Measurements from ENCODE around the gene AGBL3.
"Not testable (repeated sequence)": the region's sequence is repeated elsewhere in the genome, so short reads cannot be mapped to it uniquely, and the experiment has no call there.

The AGBL3 gene

GRCh38 chr7:135114622-135115021 lies 128.3 kb downstream of the AGBL3 start:
- H3K27me3 ChIP-seq (ENCODE audit: control insufficient read depth in 1 of 2, insufficient read depth in 2 of 2, low read length in 2 of 2) = no peaks in the 10 kb centered on the region
- H3K27ac ChIP-seq (ENCODE audit: low read depth, low read length) = no peak overlapping the region
- H3K9ac ChIP-seq (ENCODE audit: low read length) = no peak overlapping the region
- no peaks in the 10 kb centered on the region for H3K4me1 ChIP-seq (ENCODE audit: insufficient read depth, low read length)
- no peaks in the 10 kb centered on the region for H3K36me3 ChIP-seq (ENCODE audit: insufficient read depth, low read length)
- no peak overlapping the region for H3K4me3 ChIP-seq (ENCODE audit: low read depth in 1 of 2, low read length in 2 of 2)
- no peaks in the 10 kb centered on the region for H3K9me3 ChIP-seq (ENCODE audit: low read length)

GRCh38 chr7:135117096-135117495 lies 130.8 kb downstream of the AGBL3 start:
- no peak overlapping the region for H3K4me3 ChIP-seq (ENCODE audit: low read depth in 1 of 2, low read length in 2 of 2)
- H3K9me3 ChIP-seq (ENCODE audit: low read length) = no peaks in the 10 kb centered on the region
- H3K4me1 ChIP-seq (ENCODE audit: insufficient read depth, low read length) = no peaks in the 10 kb centered on the region
- no peaks in the 10 kb centered on the region for H3K27me3 ChIP-seq (ENCODE audit: control insufficient read depth in 1 of 2, insufficient read depth in 2 of 2, low read length in 2 of 2)
- no peak overlapping the region for H3K9ac ChIP-seq (ENCODE audit: low read length)
- no peaks in the 10 kb centered on the region for H3K36me3 ChIP-seq (ENCODE audit: insufficient read depth, low read length)
- H3K27ac ChIP-seq (ENCODE audit: low read depth, low read length) = no peak overlapping the region

- H3K9me3 ChIP-seq (ENCODE audit: low read length) = no peaks in the 10 kb centered on the region
- no peak overlapping the region for H3K27ac ChIP-seq (ENCODE audit: low read depth, low read length)
- no peaks in the 10 kb centered on the region for H3K4me1 ChIP-seq (ENCODE audit: insufficient read depth, low read length)
Measured at GRCh38 chr7:135121868-135122267, 135.6 kb downstream of the AGBL3 start.

GRCh38 chr7:135124631-135125030 lies 138.3 kb downstream of the AGBL3 start:
- not testable (repeated sequence) for H3K36me3 ChIP-seq (ENCODE audit: insufficient read depth, low read length); H3K27me3 ChIP-seq (ENCODE audit: control insufficient read depth in 1 of 2, insufficient read depth in 2 of 2, low read length in 2 of 2); H3K4me3 ChIP-seq (ENCODE audit: low read depth in 1 of 2, low read length in 2 of 2); H3K9ac ChIP-seq (ENCODE audit: low read length); H3K4me1 ChIP-seq (ENCODE audit: insufficient read depth, low read length); H3K27ac ChIP-seq (ENCODE audit: low read depth, low read length); H3K9me3 ChIP-seq (ENCODE audit: low read length)

More at GRCh38 chr7:135121868-135122267, 135.6 kb downstream of the AGBL3 start:
- H3K9ac ChIP-seq (ENCODE audit: low read length) = no peak overlapping the region
- H3K36me3 ChIP-seq (ENCODE audit: insufficient read depth, low read length) = no peaks in the 10 kb centered on the region
- no peak overlapping the region for H3K4me3 ChIP-seq (ENCODE audit: low read depth in 1 of 2, low read length in 2 of 2)
- H3K27me3 ChIP-seq (ENCODE audit: control insufficient read depth in 1 of 2, insufficient read depth in 2 of 2, low read length in 2 of 2) = no peaks in the 10 kb centered on the region

GRCh38 chr7:135128931-135129330 lies 142.6 kb downstream of the AGBL3 start:
- no peaks in the 10 kb centered on the region for H3K9me3 ChIP-seq (ENCODE audit: low read length)
- no peak overlapping the region for H3K27ac ChIP-seq (ENCODE audit: low read depth, low read length)
- no peaks in the 10 kb centered on the region for H3K36me3 ChIP-seq (ENCODE audit: insufficient read depth, low read length)
- no peak overlapping the region for H3K4me3 ChIP-seq (ENCODE audit: low read depth in 1 of 2, low read length in 2 of 2)
- H3K4me1 ChIP-seq (ENCODE audit: insufficient read depth, low read length) = no peaks in the 10 kb centered on the region
- H3K9ac ChIP-seq (ENCODE audit: low read length) = no peak overlapping the region
- H3K27me3 ChIP-seq (ENCODE audit: control insufficient read depth in 1 of 2, insufficient read depth in 2 of 2, low read length in 2 of 2) = no peaks in the 10 kb centered on the region

- no peak overlapping the region for H3K9ac ChIP-seq (ENCODE audit: low read length)
Measured at GRCh38 chr7:135129579-135129978, 143.3 kb downstream of the AGBL3 start.

GRCh38 chr7:135143885-135144668 lies 157.8 kb downstream of the AGBL3 start:
- H3K27me3 ChIP-seq (ENCODE audit: control insufficient read depth in 1 of 2, insufficient read depth in 2 of 2, low read length in 2 of 2) = no peaks in the 10 kb centered on the region
- H3K9ac ChIP-seq (ENCODE audit: low read length) = no peak overlapping the region
- peaks cover 5% of the 10 kb centered on the region for H3K4me1 ChIP-seq (ENCODE audit: insufficient read depth, low read length)
- H3K4me3 ChIP-seq (ENCODE audit: low read depth in 1 of 2, low read length in 2 of 2) = no peak overlapping the region
- no peaks in the 10 kb centered on the region for H3K9me3 ChIP-seq (ENCODE audit: low read length)
- no peak overlapping the region for H3K27ac ChIP-seq (ENCODE audit: low read depth, low read length)
- no peaks in the 10 kb centered on the region for H3K36me3 ChIP-seq (ENCODE audit: insufficient read depth, low read length)

More at GRCh38 chr7:135129579-135129978, 143.3 kb downstream of the AGBL3 start:
- Histone ChIP-seq H3K27me3 (ENCODE audit: control insufficient read depth in 1 of 2, insufficient read depth in 2 of 2, low read length in 2 of 2) (no peaks in the 10 kb centered on the region), H3K4me3 (ENCODE audit: low read depth in 1 of 2, low read length in 2 of 2) (no peak overlapping the region), H3K27ac (ENCODE audit: low read depth, low read length) (no peak overlapping the region), H3K36me3 (ENCODE audit: insufficient read depth, low read length) (no peaks in the 10 kb centered on the region), H3K9me3 (ENCODE audit: low read length) (no peaks in the 10 kb centered on the region), H3K4me1 (ENCODE audit: insufficient read depth, low read length) (no peaks in the 10 kb centered on the region)

GRCh38 chr7:135147341-135147898 lies 161.1 kb downstream of the AGBL3 start:
- Histone ChIP-seq H3K36me3 (ENCODE audit: insufficient read depth, low read length) (no peaks in the 10 kb centered on the region), H3K27ac (ENCODE audit: low read depth, low read length) (peak overlapping the region; percentile 90), H3K4me1 (ENCODE audit: insufficient read depth, low read length) (peaks cover 13% of the 10 kb centered on the region), H3K4me3 (ENCODE audit: low read depth in 1 of 2, low read length in 2 of 2) (peak overlapping the region; percentile 84 to 86), H3K27me3 (ENCODE audit: control insufficient read depth in 1 of 2, insufficient read depth in 2 of 2, low read length in 2 of 2) (no peaks in the 10 kb centered on the region), H3K9me3 (ENCODE audit: low read length) (no peaks in the 10 kb centered on the region), H3K9ac (ENCODE audit: low read length) (peak overlapping the region; percentile 81)

- Histone ChIP-seq H3K9ac (ENCODE audit: low read length) (peak within 1 kb of the TSS; percentile 81), H3K9me3 (ENCODE audit: low read length) (no peaks in the 10 kb centered on the region), H3K27me3 (ENCODE audit: control insufficient read depth in 1 of 2, insufficient read depth in 2 of 2, low read length in 2 of 2) (no peaks in the 10 kb centered on the region), H3K4me1 (ENCODE audit: insufficient read depth, low read length) (peaks cover 13% of the 10 kb centered on the region), H3K27ac (ENCODE audit: low read depth, low read length) (peak within 1 kb of the TSS; percentile 90), H3K36me3 (ENCODE audit: insufficient read depth, low read length) (no peaks in the 10 kb centered on the region), H3K4me3 (ENCODE audit: low read depth in 1 of 2, low read length in 2 of 2) (peak within 1 kb of the TSS; percentile 84 to 86)
Measured at GRCh38 chr7:135147899-135148721, 161.8 kb downstream of the AGBL3 start, which contains the start of gene TMEM140. TSS of gene TMEM140 (plus strand) at chr7:135148072. CDS start at chr7:135164442, 16,370 bp downstream.

- Histone ChIP-seq H3K4me1 (ENCODE audit: insufficient read depth, low read length) (peaks cover 13% of the 10 kb centered on the region), H3K27ac (ENCODE audit: low read depth, low read length) (no peak overlapping the region), H3K27me3 (ENCODE audit: control insufficient read depth in 1 of 2, insufficient read depth in 2 of 2, low read length in 2 of 2) (no peaks in the 10 kb centered on the region), H3K4me3 (ENCODE audit: low read depth in 1 of 2, low read length in 2 of 2) (no peak overlapping the region), H3K36me3 (ENCODE audit: insufficient read depth, low read length) (no peaks in the 10 kb centered on the region), H3K9me3 (ENCODE audit: low read length) (no peaks in the 10 kb centered on the region), H3K9ac (ENCODE audit: low read length) (no peak overlapping the region)
Measured at GRCh38 chr7:135150072-135150782, 163.9 kb downstream of the AGBL3 start.

- H3K9me3 ChIP-seq (ENCODE audit: low read length) = no peaks in the 10 kb centered on the region
- H3K9ac ChIP-seq (ENCODE audit: low read length) = no peak overlapping the region
- peaks cover 13% of the 10 kb centered on the region for H3K4me1 ChIP-seq (ENCODE audit: insufficient read depth, low read length)
- no peak overlapping the region for H3K27ac ChIP-seq (ENCODE audit: low read depth, low read length)
- no peak overlapping the region for H3K4me3 ChIP-seq (ENCODE audit: low read depth in 1 of 2, low read length in 2 of 2)
- no peaks in the 10 kb centered on the region for H3K36me3 ChIP-seq (ENCODE audit: insufficient read depth, low read length)
- no peaks in the 10 kb centered on the region for H3K27me3 ChIP-seq (ENCODE audit: control insufficient read depth in 1 of 2, insufficient read depth in 2 of 2, low read length in 2 of 2)
Measured at GRCh38 chr7:135151132-135151531, 164.8 kb downstream of the AGBL3 start.

Data from muscle layer of colon (tissue), 2 donors.